Measurements from ENCODE around the gene ZDHHC14.
"Not testable (repeated sequence)": the region's sequence is repeated elsewhere in the genome, so short reads cannot be mapped to it uniquely, and the experiment has no call there.

ZDHHC14 gene

DNA sequence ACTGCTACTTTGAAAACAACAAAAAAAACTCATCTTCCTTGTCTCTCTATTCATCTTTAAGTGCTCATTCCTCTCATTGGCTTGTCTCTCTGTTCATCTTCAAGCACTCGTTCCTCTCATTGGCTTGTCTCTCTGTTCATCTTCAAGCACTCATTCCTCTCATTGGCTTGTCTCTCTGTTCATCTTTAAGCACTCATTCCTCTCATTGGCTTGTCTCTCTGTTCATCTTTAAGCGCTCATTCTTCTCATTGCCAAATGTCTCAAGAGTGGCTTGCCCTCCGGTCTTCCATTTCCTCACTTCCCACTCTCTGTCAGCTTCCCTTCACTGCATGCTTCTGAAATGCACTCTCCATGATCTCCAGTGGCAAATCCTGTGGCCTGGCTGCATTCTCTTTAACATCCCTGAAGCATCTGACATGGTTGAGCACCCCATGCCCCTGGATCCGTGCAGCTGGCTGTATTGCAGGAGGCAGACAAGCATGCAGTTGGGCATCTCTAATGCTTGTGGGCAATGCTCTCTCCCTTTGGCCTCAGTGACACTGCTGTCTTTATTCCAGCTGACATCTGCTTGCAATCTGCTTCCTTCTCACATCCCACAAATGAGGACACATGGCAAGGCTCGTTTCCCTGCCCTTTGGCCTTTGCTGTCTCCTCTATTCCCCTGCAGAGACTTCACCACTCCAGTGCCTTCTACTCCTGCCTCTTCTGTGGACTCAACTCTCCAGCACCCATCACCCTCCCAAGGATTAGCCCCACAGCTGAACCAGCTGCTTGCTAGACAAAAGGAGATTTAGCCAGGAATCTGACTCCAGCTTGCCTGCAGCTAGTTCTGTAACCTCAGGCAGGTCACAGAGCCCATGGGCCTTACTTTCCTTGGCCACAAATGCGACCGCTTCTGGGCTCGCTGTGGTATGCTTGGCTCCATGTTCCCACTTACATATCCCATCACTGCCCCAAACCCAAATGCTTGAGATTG is 298.9 kb downstream of the ZDHHC14 start:
- no peak for DNase-seq

DNA sequence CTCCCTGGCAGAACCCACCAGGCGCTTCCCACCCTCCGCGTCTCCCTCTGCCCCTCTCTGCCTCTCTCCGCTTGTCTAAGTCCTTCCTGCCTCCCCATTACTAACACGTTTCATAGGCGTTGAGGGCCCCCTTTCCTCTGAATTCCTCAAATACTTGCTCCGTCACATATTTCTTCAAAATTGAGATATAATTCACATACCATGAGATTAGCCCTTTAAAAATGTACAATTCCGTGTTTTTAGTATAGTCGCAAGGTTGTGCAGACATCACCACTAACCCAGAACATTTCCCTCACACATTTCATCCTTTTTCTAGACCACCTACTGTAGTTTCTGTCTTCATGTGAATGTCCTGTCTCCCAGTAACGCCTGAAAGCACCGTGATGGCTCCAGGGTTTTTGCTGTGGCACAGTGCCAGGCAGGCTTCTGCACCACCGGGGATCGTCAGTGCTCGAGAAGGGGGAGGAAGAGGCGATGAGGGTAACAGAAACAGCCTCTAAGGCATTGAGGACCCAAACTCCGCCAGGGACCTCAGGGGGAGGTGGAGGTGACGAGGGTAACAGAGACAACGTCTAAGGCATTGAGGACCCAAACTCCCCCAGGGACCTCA is 300.2 kb downstream of the ZDHHC14 start:
- no peak for DNase-seq

GRCh38 chr6:157682856-157683481 is 302.0 kb downstream of the ZDHHC14 start:
- no peak for DNase-seq

DNA sequence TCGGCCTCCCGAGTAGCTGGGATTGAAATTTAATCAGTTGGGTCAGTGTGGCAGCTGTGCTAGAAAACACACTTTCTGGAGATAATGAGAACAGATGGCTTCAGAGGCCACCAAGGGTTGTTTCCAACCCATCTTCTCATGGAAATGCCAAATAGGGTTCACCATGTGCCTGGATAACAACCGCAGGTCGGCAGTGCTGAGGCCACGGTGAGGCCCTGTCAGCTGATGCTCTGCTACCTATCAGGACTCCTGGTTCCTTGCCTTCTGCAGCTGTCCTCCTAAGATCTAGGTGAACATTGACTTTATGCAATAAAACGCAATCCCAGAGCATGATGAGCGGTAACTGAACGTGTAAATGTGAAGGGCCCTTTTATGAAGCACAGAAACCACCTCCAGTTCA is 302.7 kb downstream of the ZDHHC14 start:
- no peak for DNase-seq

DNA sequence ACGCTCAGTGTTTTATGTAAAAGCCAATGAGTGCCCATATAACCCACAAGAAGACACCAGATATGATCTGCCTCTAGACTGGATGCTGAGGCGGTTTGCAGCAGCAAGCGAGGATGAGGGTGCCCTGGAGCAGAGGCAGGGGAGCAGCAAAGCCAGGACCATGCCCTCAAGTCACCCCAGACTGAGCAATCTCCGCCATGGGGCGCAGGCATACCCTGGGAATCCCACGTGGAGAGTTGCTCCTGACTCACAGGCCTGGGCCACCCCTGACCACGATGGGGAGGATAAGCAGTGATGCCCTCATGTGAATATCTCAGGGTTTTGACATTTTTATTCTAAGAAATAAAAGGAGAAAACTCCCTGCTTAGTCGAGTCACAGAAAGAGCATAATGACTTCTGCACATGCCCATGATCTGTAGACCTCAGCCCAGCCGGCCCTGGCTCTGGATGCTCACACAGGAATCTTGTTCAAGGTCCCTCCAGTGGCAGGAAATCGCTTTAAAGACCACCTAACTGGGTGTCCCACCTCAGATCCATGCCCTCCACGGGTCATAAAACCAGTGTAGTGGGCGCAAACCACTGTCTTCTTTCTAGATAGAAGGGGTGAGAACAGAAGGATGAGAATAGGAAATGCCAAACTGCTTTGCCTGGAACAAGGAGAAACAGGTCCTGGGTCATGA is 303.8 kb downstream of the ZDHHC14 start:
- DNase-seq, result no peak

DNA sequence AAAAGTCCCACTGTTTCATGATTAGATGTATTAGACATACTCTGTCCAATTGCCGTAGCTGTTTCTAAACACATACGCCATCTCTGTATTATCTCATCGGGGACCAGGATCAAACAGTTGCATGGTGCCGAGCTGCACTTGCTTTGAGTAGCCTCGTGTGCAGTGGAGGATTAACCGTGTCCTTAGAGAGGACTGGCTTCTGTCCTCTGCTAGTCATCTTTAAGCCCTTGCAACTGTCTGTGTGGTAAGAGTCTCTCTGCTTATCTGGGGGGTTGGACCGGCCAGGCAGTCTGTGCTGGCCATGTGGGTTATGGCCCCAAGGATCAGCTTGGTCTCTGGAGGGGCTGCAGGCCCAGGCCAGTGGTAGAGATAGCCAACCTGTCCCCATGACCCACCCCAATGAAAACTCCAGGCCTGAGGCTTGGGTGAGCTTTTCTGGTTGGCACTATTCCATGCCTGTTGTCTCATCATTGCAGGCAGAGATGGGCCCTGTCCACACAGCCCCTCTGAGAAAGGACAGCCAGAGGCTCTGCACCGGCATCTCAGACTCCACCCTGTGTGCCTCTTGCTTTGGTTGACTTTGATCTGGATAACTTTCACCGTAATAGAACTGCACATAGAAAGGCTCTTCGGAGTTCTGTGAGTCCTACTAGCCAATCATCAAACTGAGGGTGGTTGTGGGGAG is 304.7 kb downstream of the ZDHHC14 start:
- no peak for DNase-seq

- no peak for DNase-seq
These were observed 307.4 kb downstream of the ZDHHC14 start for GRCh38 chr6:157688275-157688959.

- DNase-seq, result no peak
These were observed 308.1 kb downstream of the ZDHHC14 start for GRCh38 chr6:157688960-157689599.

- no peak for DNase-seq
These were observed 308.9 kb downstream of the ZDHHC14 start for GRCh38 chr6:157689875-157690274.

DNA sequence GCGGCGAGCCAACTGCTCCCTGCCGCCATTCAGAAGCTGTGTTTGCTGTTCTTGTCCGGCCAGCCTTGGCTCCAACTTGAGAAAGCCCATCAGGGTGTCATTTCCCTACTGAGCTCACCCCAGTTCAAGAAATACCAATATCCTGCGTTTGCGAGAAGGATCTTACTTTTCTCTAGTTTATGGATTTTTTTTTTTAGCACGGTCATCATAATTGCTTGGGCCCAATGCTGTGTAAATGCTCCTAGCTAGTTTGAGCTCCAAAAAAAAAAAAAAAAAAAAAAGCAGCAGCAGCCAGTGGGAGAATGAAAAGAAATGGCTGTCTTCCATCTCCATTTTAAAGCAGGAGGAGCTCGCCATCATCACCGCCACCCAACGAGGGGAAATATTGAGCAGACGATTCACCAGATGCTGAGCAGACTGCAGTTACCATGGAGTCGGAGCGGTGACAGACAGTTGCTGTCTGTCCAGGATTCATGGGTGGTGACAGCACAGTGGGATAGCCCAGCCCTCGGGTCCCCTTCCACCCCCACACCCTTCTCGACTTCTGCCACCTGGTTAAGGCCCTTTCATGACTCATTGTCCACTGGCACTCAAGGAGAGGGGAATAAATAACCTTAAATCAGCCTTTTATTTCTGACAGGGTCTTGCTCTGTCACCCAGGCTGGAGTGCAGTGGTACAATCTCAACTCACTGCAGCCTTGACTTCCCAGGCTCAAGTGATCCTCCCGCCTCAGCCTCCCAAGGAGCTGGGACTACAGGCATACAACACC is 309.6 kb downstream of the ZDHHC14 start:
- DNase-seq, result no peak

DNA sequence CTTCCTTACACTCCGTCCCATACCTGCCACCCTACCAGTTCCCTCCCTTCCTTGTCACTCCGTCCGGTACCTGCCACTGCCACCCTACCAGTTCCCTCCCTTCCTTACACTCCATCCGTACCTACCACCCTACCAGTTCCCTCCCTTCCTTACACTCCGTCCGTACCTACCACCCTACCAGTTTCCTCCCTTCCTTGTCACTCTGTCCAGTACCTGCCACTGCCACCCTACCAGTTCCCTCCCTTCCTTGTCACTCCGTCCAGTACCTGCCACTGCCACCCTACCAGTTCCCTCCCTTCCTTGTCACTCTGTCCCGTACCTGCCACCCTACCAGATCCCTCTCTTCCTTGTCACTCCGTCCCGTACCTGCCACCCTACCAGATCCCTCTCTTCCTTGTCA is 310.6 kb downstream of the ZDHHC14 start:
- DNase-seq, result not testable (repeated sequence)

DNA sequence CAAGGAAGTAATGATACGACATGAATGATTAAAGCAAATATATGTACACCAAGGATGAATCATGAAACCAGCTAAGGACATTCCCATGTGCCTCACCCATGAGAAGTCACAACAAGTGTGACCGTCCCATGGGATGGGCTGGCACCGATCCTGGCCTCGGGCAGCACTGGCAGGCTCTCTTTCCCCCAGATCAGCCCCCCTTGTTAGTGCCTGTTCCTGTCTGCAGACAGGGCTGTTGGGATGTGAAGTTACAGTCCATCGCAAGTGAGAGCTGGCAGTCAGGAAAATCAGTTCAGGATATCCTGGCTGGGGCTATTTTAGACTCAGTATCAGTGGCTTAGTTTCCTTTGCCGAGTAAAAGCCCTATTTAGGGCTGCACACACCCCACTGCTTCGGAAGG is 312.9 kb downstream of the ZDHHC14 start:
- no peak for DNase-seq

GRCh38 chr6:157695301-157696040 is 314.5 kb downstream of the ZDHHC14 start:
- DNase-seq, result no peak

DNA sequence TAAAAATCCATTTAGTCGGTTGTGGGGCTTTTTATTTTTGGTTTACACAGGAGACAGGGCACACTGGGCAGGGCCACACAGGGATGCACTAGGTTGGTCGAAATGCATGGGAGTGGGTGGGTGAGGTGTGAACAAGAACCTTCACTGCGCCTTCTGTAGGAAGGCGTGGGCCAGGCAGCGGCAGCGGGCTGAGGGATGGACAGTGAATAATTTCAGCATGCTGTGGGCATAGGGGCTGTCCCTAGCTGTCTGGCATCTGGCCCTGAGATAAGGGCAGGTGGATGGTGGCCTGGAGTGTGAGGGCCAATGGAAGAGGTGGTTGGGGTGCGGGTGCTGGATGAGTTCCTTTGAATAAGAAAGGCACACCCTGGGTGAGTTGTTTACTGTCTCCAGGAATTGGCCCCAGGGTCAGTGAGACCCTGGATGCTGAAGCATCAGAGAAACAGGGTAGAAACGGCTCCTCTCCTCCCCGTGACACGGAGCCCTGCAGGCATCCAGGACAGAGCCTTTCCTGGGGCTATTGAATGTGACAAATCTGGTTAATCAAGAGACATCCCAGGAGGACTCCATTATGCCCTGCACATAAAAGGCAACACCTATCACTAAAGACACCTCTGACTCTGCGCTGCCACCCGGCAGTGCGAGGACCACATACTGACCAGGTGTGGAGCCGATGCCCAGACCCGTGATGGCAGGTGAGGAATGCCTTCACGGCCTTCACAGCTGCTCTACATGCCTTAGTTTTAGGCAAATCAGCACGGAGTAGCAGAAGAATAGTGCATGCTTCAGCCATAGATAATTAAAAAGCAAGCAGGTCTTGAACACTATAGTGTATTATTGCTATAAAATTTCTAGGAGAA is 319.0 kb downstream of the ZDHHC14 start:
- no peak for DNase-seq

GRCh38 chr6:157706351-157706750 is 325.4 kb downstream of the ZDHHC14 start:
- DNase-seq, result peak; percentile 84

GRCh38 chr6:157706883-157707282 is 325.9 kb downstream of the ZDHHC14 start:
- peak; percentile 20 for DNase-seq

DNA sequence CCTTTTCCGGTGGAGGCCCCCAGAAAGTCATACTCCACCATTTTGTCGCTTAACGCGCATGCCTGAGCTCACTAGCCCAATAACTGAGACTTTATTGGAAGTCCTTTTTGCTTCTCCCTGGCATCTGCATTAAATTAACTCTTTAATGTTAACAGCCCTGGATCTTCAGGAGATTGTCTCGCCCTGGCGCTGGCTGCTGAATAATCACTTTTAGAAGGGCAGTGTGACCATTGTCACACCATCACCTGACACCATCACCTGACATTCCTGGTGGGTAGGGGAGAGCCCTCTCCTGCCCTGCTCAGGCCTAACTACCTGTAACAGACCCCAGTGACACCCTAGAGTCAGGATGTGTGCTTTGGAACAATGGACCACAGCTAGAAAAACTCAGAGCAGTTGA is 326.6 kb downstream of the ZDHHC14 start:
- no peak for DNase-seq

- DNase-seq, result no peak
These were observed 327.2 kb downstream of the ZDHHC14 start for GRCh38 chr6:157708239-157708638.

DNA sequence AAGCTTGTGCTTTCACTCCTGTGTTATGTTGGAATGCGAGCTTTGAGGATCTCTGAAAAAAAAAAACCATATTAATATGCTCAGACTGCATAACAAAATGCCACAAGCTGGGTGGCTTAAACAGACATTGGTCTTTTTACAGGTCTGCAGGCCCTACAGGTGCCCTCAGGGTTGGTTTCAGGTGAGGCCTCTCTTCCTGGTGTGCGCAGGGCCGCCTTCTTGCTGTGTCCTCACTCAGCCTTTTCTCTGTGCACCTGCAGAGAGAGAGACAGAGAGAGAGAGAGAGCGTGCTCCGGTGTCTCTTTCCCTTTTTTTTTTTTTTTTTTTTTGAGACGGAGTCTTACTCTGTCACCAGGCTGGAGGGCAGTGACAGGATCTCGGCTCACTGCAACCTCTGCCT is 327.9 kb downstream of the ZDHHC14 start:
- DNase-seq, result peak; percentile 95
